Measurements from ENCODE around the gene THSD8.

GRCh38 chr19:12821761-12822160 lies 19.9 kb downstream of the THSD8 start:
- TF ChIP-seq CTCF (IDR thresholded peaks at IDR 0.05): no peak
- no peak for TF ChIP-seq POLR2A (IDR thresholded peaks at IDR 0.05)

Measured in thyroid gland (tissue), 4 donors.